ENCODE measurements around the gene ZGRF1. TPM values are rescaled to one million over a fixed set of nuclear protein-coding genes. Genes with fewer than 3 reads are reported as not detected.

The ZGRF1 gene
- total and polyA plus RNA-seq, 10 of the 15 experiments (the other 5 are each of a cell fraction or from before 2014, with no cell fraction given) = 8.5 to 32.1 (median 20.1) TPM

GRCh38 chr4:112502871-112503270 is 133.8 kb downstream of the ZGRF1 start:
- H3K4me3 ChIP-seq = no peak overlapping the region
- intact Hi-C loops (cut with micrococcal nuclease; ENCODE audit: unreplicated experiment) = no loop called here
- ATAC-seq = no peak
- H3K9ac ChIP-seq (ENCODE audit: control insufficient read depth, insufficient read depth, low read length) = no peak overlapping the region
- no peak for FAIRE-seq
- in situ Hi-C loops (cut with MboI) = no loop called here
- ChIA-PET POLR2A (no interaction called here), CTCF (interaction anchor here (0.7 to 2.4 kb wide), 4 partner anchors 8 to 262 kb away, joined by 3 to 8 read pairs (median 5); no protein-coding TSS in a partner anchor), SMC1A (ENCODE audit: uncharacterized antibody, unreplicated experiment) (interaction anchor here (0.5 to 2.5 kb wide), 4 partner anchors 8 to 186 kb away, joined by 3 to 7 read pairs (median 3); no protein-coding TSS in a partner anchor), RAD21 (ENCODE audit: unreplicated experiment) (no interaction called here)
- no peaks in the 10 kb centered on the region for H4K20me1 ChIP-seq (ENCODE audit: control insufficient read depth, insufficient read depth)
- H3K4me2 ChIP-seq (ENCODE audit: control insufficient read depth, insufficient read depth) = no peak overlapping the region
- no peak overlapping the region for H3K27ac ChIP-seq (ENCODE audit: control insufficient read depth, insufficient read depth)
- no peaks in the 10 kb centered on the region for H3K9me3 ChIP-seq (replicated peaks; ENCODE audit: control insufficient read depth, insufficient read depth, low read length)
- H2AFZ ChIP-seq (ENCODE audit: control insufficient read depth, low read depth, low read length) = no peak overlapping the region
- no peaks in the 10 kb centered on the region for H3K79me2 ChIP-seq (ENCODE audit: control insufficient read depth, insufficient read depth, low read length)
- no peaks in the 10 kb centered on the region for H3K4me1 ChIP-seq (ENCODE audit: control insufficient read depth, insufficient read depth, low read length)
- no peaks in the 10 kb centered on the region for H3K36me3 ChIP-seq (ENCODE audit: control insufficient read depth in 2 of 2, insufficient read depth in 2 of 2, low read length in 1 of 2)
- no peak for DNase-seq (ENCODE audit: low read depth, low spot score)
- peaks cover 0 to 2% of the 10 kb centered on the region in 2 experiments; a peak in 2 of 4 replicates for H3K27me3 ChIP-seq (replicated peaks in 1 of 2; ENCODE audit: control insufficient read depth in 2 of 2, insufficient read depth in 2 of 2, low read length in 1 of 2)
- no TSS peak for BruUV-seq (replicated peaks)
- 78% methylated on average over 5 of the region's 5 CpGs for WGBS (ENCODE audit: insufficient coverage, insufficient replicate concordance, low lambda C conversion rate, missing lambda C conversion rate)
- TF ChIP-seq POLR2AphosphoS5 (IDR thresholded peaks at IDR 0.05; ENCODE audit: low read length) (no peak), REST (IDR thresholded peaks at IDR 0.05; ENCODE audit: low read depth, low read length) (no peak), CHD2 (IDR thresholded peaks at IDR 0.05; ENCODE audit: borderline replicate concordance, low read depth, low read length) (no peak), MEF2A (IDR thresholded peaks at IDR 0.05; ENCODE audit: insufficient read depth, low read depth, low read length) (no peak), DPF2 (IDR thresholded peaks at IDR 0.05) (no peak), SIN3A (IDR thresholded peaks at IDR 0.05; ENCODE audit: low read depth, low read length) (no peak), NR2C2 (IDR thresholded peaks at IDR 0.05; ENCODE audit: borderline replicate concordance, control insufficient read depth, insufficient read length, low read depth) (no peak), IRF4 (IDR thresholded peaks at IDR 0.05; ENCODE audit: low read depth, low read length) (no peak), TCF7 (IDR thresholded peaks at IDR 0.05; ENCODE audit: borderline replicate concordance) (no peak), POLR2A (IDR thresholded peaks at IDR 0.05; ENCODE audit: low read depth, low read length) (no peak), EGR1 (IDR thresholded peaks at IDR 0.05; ENCODE audit: borderline replicate concordance in 1 of 2, low read depth in 2 of 2, low read length in 2 of 2) (no peak), SUZ12 (IDR thresholded peaks at IDR 0.05; ENCODE audit: unreplicated experiment) (no peak), KLF5 (IDR thresholded peaks at IDR 0.05; ENCODE audit: partially characterized antibody) (no peak), KAT2A (conservative IDR thresholded peaks at IDR 0.05; ENCODE audit: control insufficient read depth, low read depth, low read length) (no peak), CHD4 (IDR thresholded peaks at IDR 0.05) (no peak)
- TF ChIP-seq, protein P1, sequence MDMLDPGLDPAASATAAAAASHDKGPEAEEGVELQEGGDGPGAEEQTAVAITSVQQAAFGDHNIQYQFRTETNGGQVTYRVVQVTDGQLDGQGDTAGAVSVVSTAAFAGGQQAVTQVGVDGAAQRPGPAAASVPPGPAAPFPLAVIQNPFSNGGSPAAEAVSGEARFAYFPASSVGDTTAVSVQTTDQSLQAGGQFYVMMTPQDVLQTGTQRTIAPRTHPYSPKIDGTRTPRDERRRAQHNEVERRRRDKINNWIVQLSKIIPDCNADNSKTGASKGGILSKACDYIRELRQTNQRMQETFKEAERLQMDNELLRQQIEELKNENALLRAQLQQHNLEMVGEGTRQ (IDR thresholded peaks at IDR 0.05; ENCODE audit: borderline replicate concordance, low read depth, low read length) = no peak
- TF ChIP-seq, protein P2, sequence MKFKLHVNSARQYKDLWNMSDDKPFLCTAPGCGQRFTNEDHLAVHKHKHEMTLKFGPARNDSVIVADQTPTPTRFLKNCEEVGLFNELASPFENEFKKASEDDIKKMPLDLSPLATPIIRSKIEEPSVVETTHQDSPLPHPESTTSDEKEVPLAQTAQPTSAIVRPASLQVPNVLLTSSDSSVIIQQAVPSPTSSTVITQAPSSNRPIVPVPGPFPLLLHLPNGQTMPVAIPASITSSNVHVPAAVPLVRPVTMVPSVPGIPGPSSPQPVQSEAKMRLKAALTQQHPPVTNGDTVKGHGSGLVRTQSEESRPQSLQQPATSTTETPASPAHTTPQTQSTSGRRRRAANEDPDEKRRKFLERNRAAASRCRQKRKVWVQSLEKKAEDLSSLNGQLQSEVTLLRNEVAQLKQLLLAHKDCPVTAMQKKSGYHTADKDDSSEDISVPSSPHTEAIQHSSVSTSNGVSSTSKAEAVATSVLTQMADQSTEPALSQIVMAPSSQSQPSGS (IDR thresholded peaks at IDR 0.05; ENCODE audit: low read length) = no peak
- TF ChIP-seq, protein P3, sequence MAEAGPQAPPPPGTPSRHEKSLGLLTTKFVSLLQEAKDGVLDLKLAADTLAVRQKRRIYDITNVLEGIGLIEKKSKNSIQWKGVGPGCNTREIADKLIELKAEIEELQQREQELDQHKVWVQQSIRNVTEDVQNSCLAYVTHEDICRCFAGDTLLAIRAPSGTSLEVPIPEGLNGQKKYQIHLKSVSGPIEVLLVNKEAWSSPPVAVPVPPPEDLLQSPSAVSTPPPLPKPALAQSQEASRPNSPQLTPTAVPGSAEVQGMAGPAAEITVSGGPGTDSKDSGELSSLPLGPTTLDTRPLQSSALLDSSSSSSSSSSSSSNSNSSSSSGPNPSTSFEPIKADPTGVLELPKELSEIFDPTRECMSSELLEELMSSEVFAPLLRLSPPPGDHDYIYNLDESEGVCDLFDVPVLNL (IDR thresholded peaks at IDR 0.05; ENCODE audit: low read depth, low read length) = no peak

Data from GM12878 (cell line).